Measurements from ENCODE around the gene GGCX. TPM values are rescaled to one million over a fixed set of nuclear protein-coding genes. Genes with fewer than 3 reads are reported as not detected.

Gene GGCX
- total RNA-seq, 2 donors from 2014 or later = 25.7 to 49.9 TPM

DNA sequence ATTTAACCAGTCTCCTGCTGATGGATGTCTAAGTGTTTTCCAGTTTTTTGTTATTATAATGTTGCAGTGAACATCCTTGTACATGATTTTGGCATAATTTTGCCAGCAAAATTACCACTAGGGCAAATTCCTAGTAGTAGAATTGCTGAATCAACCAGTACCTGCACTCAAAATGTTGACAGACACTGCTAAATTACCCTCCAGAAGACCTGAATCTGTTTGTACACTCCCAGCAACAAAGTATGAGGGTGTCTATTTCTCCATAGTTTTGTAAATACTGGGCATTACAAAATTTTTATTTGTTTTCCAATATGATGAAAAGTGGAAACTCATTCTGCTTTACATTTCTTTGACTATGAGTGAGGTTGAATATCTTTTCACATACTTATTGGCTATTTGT is 33.5 kb downstream of the GGCX start:
- Histone ChIP-seq H3K36me3 (no peaks in the 10 kb centered on the region), H3K4me3 (no peak overlapping the region), H3K9ac (ENCODE audit: low read depth in 2 of 2, low read length in 2 of 2) (no peak overlapping the region), H3K9me3 (no peaks in the 10 kb centered on the region), H3K27ac (no peak overlapping the region), H3K27me3 (no peaks in the 10 kb centered on the region), H3K4me1 (no peaks in the 10 kb centered on the region)
- no peak for DNase-seq
- TF ChIP-seq, protein P1, sequence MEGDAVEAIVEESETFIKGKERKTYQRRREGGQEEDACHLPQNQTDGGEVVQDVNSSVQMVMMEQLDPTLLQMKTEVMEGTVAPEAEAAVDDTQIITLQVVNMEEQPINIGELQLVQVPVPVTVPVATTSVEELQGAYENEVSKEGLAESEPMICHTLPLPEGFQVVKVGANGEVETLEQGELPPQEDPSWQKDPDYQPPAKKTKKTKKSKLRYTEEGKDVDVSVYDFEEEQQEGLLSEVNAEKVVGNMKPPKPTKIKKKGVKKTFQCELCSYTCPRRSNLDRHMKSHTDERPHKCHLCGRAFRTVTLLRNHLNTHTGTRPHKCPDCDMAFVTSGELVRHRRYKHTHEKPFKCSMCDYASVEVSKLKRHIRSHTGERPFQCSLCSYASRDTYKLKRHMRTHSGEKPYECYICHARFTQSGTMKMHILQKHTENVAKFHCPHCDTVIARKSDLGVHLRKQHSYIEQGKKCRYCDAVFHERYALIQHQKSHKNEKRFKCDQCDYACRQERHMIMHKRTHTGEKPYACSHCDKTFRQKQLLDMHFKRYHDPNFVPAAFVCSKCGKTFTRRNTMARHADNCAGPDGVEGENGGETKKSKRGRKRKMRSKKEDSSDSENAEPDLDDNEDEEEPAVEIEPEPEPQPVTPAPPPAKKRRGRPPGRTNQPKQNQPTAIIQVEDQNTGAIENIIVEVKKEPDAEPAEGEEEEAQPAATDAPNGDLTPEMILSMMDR (IDR thresholded peaks at IDR 0.05) = no peak
- intact Hi-C loops (cut with DNase I) = no loop called here

DNA sequence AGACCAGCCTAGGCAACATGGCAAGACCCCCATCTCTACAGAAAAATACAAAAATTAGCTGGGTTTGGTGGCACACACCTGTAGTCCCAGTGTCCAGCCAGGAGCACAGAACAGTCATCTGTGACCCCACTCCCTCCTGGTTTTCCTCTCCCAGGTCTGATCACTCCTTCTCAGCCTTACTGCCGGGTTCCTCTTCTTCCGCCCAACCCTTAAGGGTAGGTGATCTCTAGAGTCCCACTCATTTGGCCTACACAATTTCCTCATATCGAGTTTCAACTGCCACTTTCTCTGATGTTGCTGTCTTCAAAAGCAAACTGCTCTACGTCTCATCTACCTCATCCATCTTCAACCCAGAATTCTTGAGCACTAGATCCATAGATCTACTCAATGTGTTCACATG is 35.7 kb downstream of the GGCX start:
- H3K27ac ChIP-seq = no peak overlapping the region
- H3K36me3 ChIP-seq = no peaks in the 10 kb centered on the region
- H3K27me3 ChIP-seq = no peaks in the 10 kb centered on the region
- H3K4me3 ChIP-seq = no peak overlapping the region
- no peaks in the 10 kb centered on the region for H3K4me1 ChIP-seq
- no peak overlapping the region for H3K9ac ChIP-seq (ENCODE audit: low read depth in 2 of 2, low read length in 2 of 2)
- no peak for DNase-seq
- no peaks in the 10 kb centered on the region for H3K9me3 ChIP-seq
- intact Hi-C loops (cut with DNase I) = no loop called here
- TF ChIP-seq, protein P1 (IDR thresholded peaks at IDR 0.05) = no peak

DNA sequence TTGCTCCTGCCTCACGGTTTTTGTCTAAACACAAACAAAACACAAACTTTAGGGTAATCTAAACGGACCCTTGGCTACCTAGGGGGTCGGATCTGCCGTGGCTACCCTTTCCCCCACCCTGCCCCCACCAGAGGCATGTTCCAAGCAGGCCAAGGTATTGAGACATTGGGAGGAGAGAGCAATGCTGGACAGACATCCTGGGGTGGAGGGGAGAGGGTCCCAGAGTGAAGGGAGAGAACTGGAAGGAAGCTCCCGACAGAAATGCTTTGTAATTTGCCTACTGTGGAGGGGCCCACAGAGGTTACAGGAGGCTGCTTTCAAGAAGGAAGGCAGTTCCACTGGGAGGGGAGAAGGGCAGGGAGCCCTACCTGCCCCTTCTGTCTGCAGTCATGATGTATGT is 36.3 kb downstream of the GGCX start:
- H3K9ac ChIP-seq (ENCODE audit: low read depth in 2 of 2, low read length in 2 of 2) = peak overlapping the region in 1 of 2 donors; percentile 49
- DNase-seq = no peak
- intact Hi-C loops (cut with DNase I) = no loop called here
- H3K4me3 ChIP-seq = no peak overlapping the region
- no peak overlapping the region for H3K27ac ChIP-seq
- H3K4me1 ChIP-seq = no peaks in the 10 kb centered on the region
- H3K9me3 ChIP-seq = no peaks in the 10 kb centered on the region
- H3K27me3 ChIP-seq = no peaks in the 10 kb centered on the region
- TF ChIP-seq, protein P1 (IDR thresholded peaks at IDR 0.05) = no peak
- H3K36me3 ChIP-seq = no peaks in the 10 kb centered on the region

DNA sequence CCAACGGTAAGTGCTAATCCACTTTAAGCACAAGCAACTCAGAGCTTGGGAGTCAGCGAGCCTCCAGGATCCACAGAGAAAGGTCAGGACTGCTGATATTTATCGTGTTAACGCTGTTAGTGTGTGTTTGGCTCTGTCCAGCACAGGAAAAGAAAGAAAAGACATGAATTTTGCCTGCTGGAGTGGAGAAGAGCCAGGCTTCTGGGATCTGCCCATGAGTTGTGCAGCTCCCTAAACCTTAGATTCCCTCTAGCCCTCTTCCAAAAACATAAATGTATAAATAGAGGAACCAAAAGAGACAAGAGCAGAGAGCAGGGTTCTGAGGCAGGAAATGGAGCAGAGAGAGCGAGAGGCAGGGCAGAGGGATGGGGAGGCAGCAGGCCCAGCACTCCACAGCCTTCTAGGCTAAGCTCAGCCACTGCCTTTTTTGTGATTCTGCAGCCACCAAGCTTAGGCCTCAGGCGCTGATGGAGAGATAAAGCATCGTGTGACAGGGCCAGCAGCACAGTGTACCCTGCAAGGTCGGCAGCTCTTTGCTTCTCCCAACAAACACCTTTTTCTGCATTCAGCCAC is 36.9 kb downstream of the GGCX start:
- TF ChIP-seq, protein P1 (IDR thresholded peaks at IDR 0.05) = no peak
- H3K27ac ChIP-seq = no peak overlapping the region
- no peaks in the 10 kb centered on the region for H3K27me3 ChIP-seq
- peak overlapping the region in 1 of 2 donors; percentile 49 for H3K9ac ChIP-seq (ENCODE audit: low read depth in 2 of 2, low read length in 2 of 2)
- DNase-seq = no peak
- H3K36me3 ChIP-seq = no peaks in the 10 kb centered on the region
- H3K4me1 ChIP-seq = no peaks in the 10 kb centered on the region
- no peak overlapping the region for H3K4me3 ChIP-seq
- no peaks in the 10 kb centered on the region for H3K9me3 ChIP-seq
- intact Hi-C loops (cut with DNase I) = no loop called here

DNA sequence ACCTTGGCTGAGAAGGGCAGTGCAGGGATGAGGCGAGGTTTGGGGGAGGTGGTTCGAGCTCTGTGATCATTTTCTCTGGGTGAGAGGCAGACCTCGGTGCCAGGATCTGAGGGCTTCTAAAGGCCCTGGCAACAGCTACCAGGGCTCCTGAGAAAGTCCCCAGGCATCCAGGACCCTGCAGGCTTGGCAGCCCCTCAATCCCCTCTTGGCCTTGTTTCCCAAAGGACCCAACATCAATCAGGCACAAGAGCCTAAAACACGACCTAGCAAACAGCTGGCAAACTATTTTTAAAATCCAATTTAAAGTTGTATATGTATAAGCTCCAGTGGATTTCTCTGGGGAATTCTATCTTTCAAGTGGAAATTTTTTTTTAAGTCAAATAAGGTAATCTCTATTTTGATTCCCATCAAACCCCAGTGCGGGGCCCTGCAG is 37.4 kb downstream of the GGCX start:
- no peaks in the 10 kb centered on the region for H3K4me1 ChIP-seq
- intact Hi-C loops (cut with DNase I) = no loop called here
- no peaks in the 10 kb centered on the region for H3K9me3 ChIP-seq
- no peak overlapping the region for H3K4me3 ChIP-seq
- TF ChIP-seq, protein P1 (IDR thresholded peaks at IDR 0.05) = no peak
- H3K27me3 ChIP-seq = no peaks in the 10 kb centered on the region
- H3K27ac ChIP-seq = peak overlapping the region; percentile 2
- no peaks in the 10 kb centered on the region for H3K36me3 ChIP-seq
- peak overlapping the region in 1 of 2 donors; percentile 62 for H3K9ac ChIP-seq (ENCODE audit: low read depth in 2 of 2, low read length in 2 of 2)
- DNase-seq = no peak

All from colonic mucosa (tissue), 4 donors.